HepG2 (cell line): ENCODE data around the gene BICRAL. TPM values are rescaled to one million over a fixed set of nuclear protein-coding genes. Genes with fewer than 3 reads are reported as not detected.

ENCODE experiments used
- ARID5B ChIP-seq: IDR thresholded peaks from 2 replicates; pipeline ENCODE4 v1.4.0; 2020; ENCODE audit warnings: mild to moderate bottlenecking, missing genetic modification reagents
- BCL6 ChIP-seq: IDR thresholded peaks from 2 replicates; pipeline ENCODE4 v1.6.1; 2016; ENCODE audit warnings: missing genetic modification reagents, missing compliant biosample characterization
- CREB3 ChIP-seq: sonication (generic); formaldehyde crosslinking; IDR thresholded peaks from 2 replicates; pipeline ENCODE4 v1.5.0; 2020; ENCODE audit warnings: missing genetic modification reagents
- GPN1 ChIP-seq: sonication (generic); formaldehyde crosslinking; IDR thresholded peaks from 2 replicates; pipeline ENCODE4 v1.5.1; 2020; ENCODE audit warnings: missing genetic modification reagents, borderline replicate concordance
- MIER3 ChIP-seq: IDR thresholded peaks from 2 replicates; pipeline ENCODE4 v1.6.1; 2016; ENCODE audit warnings: missing compliant biosample characterization, borderline replicate concordance
- MIXL1 ChIP-seq: IDR thresholded peaks from 2 replicates; pipeline ENCODE4 v1.6.1; 2016
- MTERF4 ChIP-seq: sonication (generic); formaldehyde crosslinking; IDR thresholded peaks from 2 replicates; pipeline ENCODE4 v1.8.0; 2023; ENCODE audit warnings: mild to moderate bottlenecking, missing genetic modification reagents
- NONO ChIP-seq, 2 experiments: fragments of 450-650 bp in 1 of 2; sonication (generic) in 1 of 2; formaldehyde crosslinking in 1 of 2; IDR thresholded peaks in 1 of 2; conservative IDR thresholded peaks in 1 of 2; 2 replicates each; pipeline versions ENCODE4 v1.6.1 to v1.8.0; 2017 to 2022; ENCODE audit warnings: mild to moderate bottlenecking in 1 of 2, missing genetic modification reagents in 1 of 2, moderate library complexity in 1 of 2
- RBM22 ChIP-seq: fragments of 200-400 bp; formaldehyde crosslinking; optimal IDR thresholded peaks from 2 replicates; pipeline ENCODE3; 2017; ENCODE audit warnings: mild to moderate bottlenecking, low read length, moderate library complexity
- SAFB2 ChIP-seq: sonication (generic); formaldehyde crosslinking; IDR thresholded peaks from 2 replicates; pipeline ENCODE4 v1.5.1; 2020; ENCODE audit warnings: missing genetic modification reagents, low read depth, mild to moderate bottlenecking, borderline replicate concordance
- TGIF2 ChIP-seq: IDR thresholded peaks from 2 replicates; pipeline ENCODE4 v1.6.1; 2016; ENCODE audit warnings: control low read depth, missing compliant biosample characterization
- ZFP36L1 ChIP-seq: sonication (generic); formaldehyde crosslinking; IDR thresholded peaks from 2 replicates; pipeline ENCODE4 v1.8.0; 2022; ENCODE audit warnings: mild to moderate bottlenecking, missing genetic modification reagents, moderate library complexity
- ZNF326 ChIP-seq: sonication (generic); formaldehyde crosslinking; IDR thresholded peaks from 2 replicates; pipeline ENCODE4 v1.4.0; 2020; ENCODE audit warnings: missing genetic modification reagents, borderline replicate concordance
- ZNF569 ChIP-seq: sonication (generic); formaldehyde crosslinking; IDR thresholded peaks from 2 replicates; pipeline ENCODE4 v1.5.0; 2020; ENCODE audit warnings: mild to moderate bottlenecking, missing genetic modification reagents, moderate library complexity, borderline replicate concordance
- ZNF605 ChIP-seq: sonication (generic); formaldehyde crosslinking; IDR thresholded peaks from 2 replicates; pipeline ENCODE4 v1.8.0; 2022; ENCODE audit warnings: mild to moderate bottlenecking, missing genetic modification reagents
- polyA plus RNA-seq, 8 experiments: library from polyadenylated mRNA; depleted of rRNA in 3 of 8; stranded (reverse) in 7 of 8; unstranded in 1 of 8; fragments of >200 nt; fragmentation: Illumina TruSeq in 4 of 8; extraction: Trizol in 4 of 8; gene quantifications; 2 replicates each; pipeline versions ENCODE4 v1.2.1 to v1.2.3, GENCODE V29; 2011 to 2016; ENCODE audit warnings: low read depth in 4 of 8, missing spikeins in 1 of 8, mixed read lengths in 1 of 8; ENCODE audit not compliant: insufficient read depth in 1 of 8
- total RNA-seq, 5 experiments: library from RNA; depleted of rRNA; stranded (reverse); fragments of >200 nt; fragmentation: Illumina TruSeq; extraction: Trizol; gene quantifications; 2 replicates each; pipeline ENCODE4 v1.2.3, GENCODE V29; 2016; ENCODE audit warnings: low read depth in 1 of 5
- TF ChIP-seq, protein P1 (sequence below), 2 experiments: sonication (generic) in 1 of 2; formaldehyde crosslinking in 1 of 2; IDR thresholded peaks; 2 replicates each; pipeline versions ENCODE4 v1.6.1 to v1.9.0; 2014 to 2022; ENCODE audit warnings: antibody characterized with exemption in 1 of 2, borderline replicate concordance in 1 of 2, inconsistent platforms in 1 of 2, low read depth in 1 of 2, missing genetic modification reagents in 1 of 2

The BICRAL gene
- total and polyA plus RNA-seq, 2 of the 13 experiments (the other 11 are each of a cell fraction or from before 2014, with no cell fraction given): 5.0 to 13.5 TPM

GRCh38 chr6:42911171-42912021 is 129.5 kb downstream of the BICRAL start (continued):
- TF ChIP-seq, protein P1, sequence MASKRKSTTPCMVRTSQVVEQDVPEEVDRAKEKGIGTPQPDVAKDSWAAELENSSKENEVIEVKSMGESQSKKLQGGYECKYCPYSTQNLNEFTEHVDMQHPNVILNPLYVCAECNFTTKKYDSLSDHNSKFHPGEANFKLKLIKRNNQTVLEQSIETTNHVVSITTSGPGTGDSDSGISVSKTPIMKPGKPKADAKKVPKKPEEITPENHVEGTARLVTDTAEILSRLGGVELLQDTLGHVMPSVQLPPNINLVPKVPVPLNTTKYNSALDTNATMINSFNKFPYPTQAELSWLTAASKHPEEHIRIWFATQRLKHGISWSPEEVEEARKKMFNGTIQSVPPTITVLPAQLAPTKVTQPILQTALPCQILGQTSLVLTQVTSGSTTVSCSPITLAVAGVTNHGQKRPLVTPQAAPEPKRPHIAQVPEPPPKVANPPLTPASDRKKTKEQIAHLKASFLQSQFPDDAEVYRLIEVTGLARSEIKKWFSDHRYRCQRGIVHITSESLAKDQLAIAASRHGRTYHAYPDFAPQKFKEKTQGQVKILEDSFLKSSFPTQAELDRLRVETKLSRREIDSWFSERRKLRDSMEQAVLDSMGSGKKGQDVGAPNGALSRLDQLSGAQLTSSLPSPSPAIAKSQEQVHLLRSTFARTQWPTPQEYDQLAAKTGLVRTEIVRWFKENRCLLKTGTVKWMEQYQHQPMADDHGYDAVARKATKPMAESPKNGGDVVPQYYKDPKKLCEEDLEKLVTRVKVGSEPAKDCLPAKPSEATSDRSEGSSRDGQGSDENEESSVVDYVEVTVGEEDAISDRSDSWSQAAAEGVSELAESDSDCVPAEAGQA (IDR thresholded peaks at IDR 0.05; ENCODE audit: low read depth): no peak
- TF ChIP-seq, protein P1 (CRISPR knock-in tag; IDR thresholded peaks at IDR 0.05; ENCODE audit: borderline replicate concordance): no peak
- TF ChIP-seq ARID5B (CRISPR knock-in tag) (no peak), SAFB2 (CRISPR knock-in tag) (no peak), GPN1 (CRISPR knock-in tag) (no peak), MTERF4 (CRISPR knock-in tag) (no peak), ZFP36L1 (CRISPR knock-in tag) (0 out of 2 replicates have a peak, but pooled peaks have one; percentile 23), BCL6 (CRISPR knock-in tag) (no peak), ZNF605 (CRISPR knock-in tag) (peak; percentile 71; the same call in 1 of the 2 replicates), ZNF569 (CRISPR knock-in tag) (no peak), TGIF2 (CRISPR knock-in tag) (no peak), CREB3 (no peak), MIER3 (CRISPR knock-in tag) (no peak), MIXL1 (CRISPR knock-in tag) (no peak), NONO (IDR thresholded peaks at IDR 0.05) (no peak), NONO (CRISPR knock-in tag; conservative IDR thresholded peaks at IDR 0.05) (peak; percentile 20; the same call in 1 of the 2 replicates), RBM22 (no peak), ZNF326 (CRISPR knock-in tag) (no peak)
